Measurements from ENCODE around the gene PLCB3.

Gene PLCB3

DNA sequence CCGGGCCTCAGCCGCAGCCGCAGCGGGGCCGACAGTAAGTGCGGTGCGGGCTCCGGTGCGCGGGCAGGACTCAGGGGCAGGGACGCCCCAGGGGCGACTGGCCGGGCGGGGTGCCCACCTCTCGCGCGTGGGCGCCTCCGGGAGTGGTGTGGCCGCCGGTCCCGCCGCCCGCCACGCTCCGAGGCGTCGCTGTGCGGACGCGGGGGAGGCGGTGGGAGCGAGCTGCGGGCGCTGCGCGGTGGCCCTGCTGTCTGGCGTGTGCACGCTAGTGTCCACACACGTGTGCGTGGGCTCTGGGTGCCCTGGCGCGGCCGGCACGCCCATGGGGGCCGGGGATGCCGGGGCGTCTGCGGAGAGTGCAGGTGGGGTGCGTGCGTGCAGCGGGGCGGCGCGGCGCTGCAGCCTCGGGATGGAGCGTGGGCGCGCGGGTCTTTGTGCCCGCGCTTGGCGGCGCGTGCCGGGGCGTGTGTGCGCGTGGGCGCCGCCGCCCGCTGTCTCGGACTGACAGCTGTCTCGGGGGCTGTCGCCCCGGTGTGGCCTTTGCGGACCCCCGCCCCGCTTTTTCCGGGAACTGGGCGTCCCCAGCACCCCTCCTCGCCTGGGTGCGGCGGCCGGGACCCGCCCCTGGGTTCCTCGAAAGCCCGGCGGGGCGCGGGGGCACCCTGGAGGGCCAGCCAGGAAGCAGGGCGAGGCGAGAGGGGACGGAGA, 40.6 kb downstream of the PLCB3 start:
- Histone ChIP-seq H3K4me1 (ENCODE audit: insufficient read depth, poor library complexity, severe bottlenecking) (no peaks in the 10 kb centered on the region), H3K27ac (ENCODE audit: poor library complexity, severe bottlenecking) (no peak overlapping the region), H3K27me3 (ENCODE audit: insufficient read depth, poor library complexity, severe bottlenecking) (peaks cover 30% of the 10 kb centered on the region), H3K4me3 (ENCODE audit: severe bottlenecking) (no peak overlapping the region), H3K36me3 (ENCODE audit: low read depth) (no peaks in the 10 kb centered on the region), H3K9me3 (ENCODE audit: severe bottlenecking) (no peaks in the 10 kb centered on the region)
- no peak for DNase-seq (ENCODE audit: low spot score)
- TF ChIP-seq, protein P1, sequence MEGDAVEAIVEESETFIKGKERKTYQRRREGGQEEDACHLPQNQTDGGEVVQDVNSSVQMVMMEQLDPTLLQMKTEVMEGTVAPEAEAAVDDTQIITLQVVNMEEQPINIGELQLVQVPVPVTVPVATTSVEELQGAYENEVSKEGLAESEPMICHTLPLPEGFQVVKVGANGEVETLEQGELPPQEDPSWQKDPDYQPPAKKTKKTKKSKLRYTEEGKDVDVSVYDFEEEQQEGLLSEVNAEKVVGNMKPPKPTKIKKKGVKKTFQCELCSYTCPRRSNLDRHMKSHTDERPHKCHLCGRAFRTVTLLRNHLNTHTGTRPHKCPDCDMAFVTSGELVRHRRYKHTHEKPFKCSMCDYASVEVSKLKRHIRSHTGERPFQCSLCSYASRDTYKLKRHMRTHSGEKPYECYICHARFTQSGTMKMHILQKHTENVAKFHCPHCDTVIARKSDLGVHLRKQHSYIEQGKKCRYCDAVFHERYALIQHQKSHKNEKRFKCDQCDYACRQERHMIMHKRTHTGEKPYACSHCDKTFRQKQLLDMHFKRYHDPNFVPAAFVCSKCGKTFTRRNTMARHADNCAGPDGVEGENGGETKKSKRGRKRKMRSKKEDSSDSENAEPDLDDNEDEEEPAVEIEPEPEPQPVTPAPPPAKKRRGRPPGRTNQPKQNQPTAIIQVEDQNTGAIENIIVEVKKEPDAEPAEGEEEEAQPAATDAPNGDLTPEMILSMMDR (IDR thresholded peaks at IDR 0.05; ENCODE audit: poor library complexity, severe bottlenecking), result no peak
- ATAC-seq (ENCODE audit: low read depth), result 0 out of 3 replicates have a peak, but pooled peaks have one; percentile 13

DNA sequence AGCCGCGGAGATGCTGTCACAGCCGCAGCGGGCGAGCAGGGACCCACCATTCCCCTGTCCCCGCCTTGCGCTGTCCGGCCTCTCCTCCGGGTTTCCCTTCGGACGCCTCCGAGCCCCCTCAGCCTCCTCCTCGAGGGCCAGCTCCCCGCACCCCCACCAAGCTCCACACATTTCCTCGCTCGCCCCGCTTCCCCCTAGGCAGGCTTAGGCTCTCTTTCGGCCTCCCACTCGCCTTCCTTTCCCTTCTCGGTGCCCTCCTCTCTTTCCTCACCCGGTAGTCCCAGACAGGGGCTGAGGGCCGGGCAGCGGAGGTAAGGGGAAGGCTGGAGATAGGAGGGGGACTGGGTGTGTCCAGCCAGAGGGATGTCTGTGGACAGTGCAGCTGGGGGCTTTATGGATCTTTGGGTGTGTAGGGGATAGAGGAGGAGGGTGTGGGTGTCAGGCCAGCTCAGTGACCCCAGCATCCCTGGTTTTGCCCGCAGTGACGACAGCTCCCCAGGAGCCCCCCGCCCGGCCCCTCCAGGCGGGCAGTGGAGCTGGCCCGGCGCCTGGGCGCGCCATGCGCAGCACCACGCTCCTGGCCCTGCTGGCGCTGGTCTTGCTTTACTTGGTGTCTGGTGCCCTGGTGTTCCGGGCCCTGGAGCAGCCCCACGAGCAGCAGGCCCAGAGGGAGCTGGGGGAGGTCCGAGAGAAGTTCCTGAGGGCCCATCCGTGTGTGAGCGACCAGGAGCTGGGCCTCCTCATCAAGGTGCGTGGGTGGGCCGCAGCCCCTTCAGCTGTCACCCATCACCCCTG, 41.3 kb downstream of the PLCB3 start:
- Histone ChIP-seq H3K4me3 (ENCODE audit: severe bottlenecking) (no peak overlapping the region), H3K9me3 (ENCODE audit: severe bottlenecking) (no peaks in the 10 kb centered on the region), H3K27me3 (ENCODE audit: insufficient read depth, poor library complexity, severe bottlenecking) (peaks cover 30% of the 10 kb centered on the region), H3K27ac (ENCODE audit: poor library complexity, severe bottlenecking) (no peak overlapping the region), H3K36me3 (ENCODE audit: low read depth) (no peaks in the 10 kb centered on the region), H3K4me1 (ENCODE audit: insufficient read depth, poor library complexity, severe bottlenecking) (no peaks in the 10 kb centered on the region)
- TF ChIP-seq, protein P1 (IDR thresholded peaks at IDR 0.05; ENCODE audit: poor library complexity, severe bottlenecking), result no peak
- DNase-seq (ENCODE audit: low spot score) (no peak), ATAC-seq (ENCODE audit: low read depth) (no peak)

DNA sequence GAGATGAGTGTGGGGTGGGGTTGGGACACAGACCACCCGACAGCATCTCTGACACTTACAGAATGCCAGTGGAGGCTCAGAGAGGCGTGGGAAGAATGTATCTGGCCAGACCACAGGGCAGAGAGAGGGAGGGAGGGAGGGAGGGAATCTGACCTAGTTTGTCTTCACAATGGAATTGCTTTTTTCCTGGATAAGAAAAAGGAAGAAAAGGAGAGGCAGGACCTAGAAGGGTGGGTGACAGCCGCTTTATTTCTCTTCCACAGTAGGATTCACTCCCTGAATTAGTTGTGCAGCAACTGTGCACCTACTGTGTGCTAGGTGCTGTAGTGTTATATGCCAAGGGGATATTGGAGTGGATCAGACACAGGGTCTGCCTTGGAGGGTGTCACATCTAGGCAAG, 43.4 kb downstream of the PLCB3 start:
- H3K9me3 ChIP-seq (ENCODE audit: severe bottlenecking), result no peaks in the 10 kb centered on the region
- H3K27ac ChIP-seq (ENCODE audit: poor library complexity, severe bottlenecking), result no peak overlapping the region
- no peaks in the 10 kb centered on the region for H3K36me3 ChIP-seq (ENCODE audit: low read depth)
- TF ChIP-seq, protein P1 (IDR thresholded peaks at IDR 0.05; ENCODE audit: poor library complexity, severe bottlenecking), result no peak
- DNase-seq (ENCODE audit: low spot score) (no peak), ATAC-seq (ENCODE audit: low read depth) (no peak)
- H3K27me3 ChIP-seq (ENCODE audit: insufficient read depth, poor library complexity, severe bottlenecking), result peaks cover 40% of the 10 kb centered on the region
- H3K4me3 ChIP-seq (ENCODE audit: severe bottlenecking), result no peak overlapping the region
- H3K4me1 ChIP-seq (ENCODE audit: insufficient read depth, poor library complexity, severe bottlenecking), result no peaks in the 10 kb centered on the region

DNA sequence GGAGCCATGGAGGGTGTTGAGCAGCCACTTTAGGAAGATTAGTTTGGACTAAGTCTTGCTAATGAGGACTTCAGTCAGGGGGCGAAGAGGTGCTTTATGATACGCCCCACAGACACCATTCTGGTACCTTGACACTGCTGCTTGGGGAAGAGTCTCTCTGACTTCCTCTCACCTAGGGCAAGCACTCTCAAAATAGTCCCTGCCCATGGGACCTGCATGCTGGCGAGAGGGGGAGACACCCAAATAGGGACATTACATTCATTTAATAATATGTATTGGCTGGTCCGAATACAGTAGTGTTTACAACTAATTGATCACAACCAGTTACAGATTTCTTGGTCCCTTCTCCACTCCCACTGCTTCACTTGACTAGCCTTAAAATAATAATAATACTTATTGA, 44.4 kb downstream of the PLCB3 start:
- no peak overlapping the region for H3K27ac ChIP-seq (ENCODE audit: poor library complexity, severe bottlenecking)
- ATAC-seq (ENCODE audit: low read depth), result no peak
- TF ChIP-seq, protein P1 (IDR thresholded peaks at IDR 0.05; ENCODE audit: poor library complexity, severe bottlenecking), result no peak
- no peak overlapping the region for H3K4me3 ChIP-seq (ENCODE audit: severe bottlenecking)
- DNase-seq (ENCODE audit: low spot score), result no peak
- H3K27me3 ChIP-seq (ENCODE audit: insufficient read depth, poor library complexity, severe bottlenecking), result peaks cover 48% of the 10 kb centered on the region
- H3K36me3 ChIP-seq (ENCODE audit: low read depth), result no peaks in the 10 kb centered on the region
- H3K9me3 ChIP-seq (ENCODE audit: severe bottlenecking), result no peaks in the 10 kb centered on the region
- H3K4me1 ChIP-seq (ENCODE audit: insufficient read depth, poor library complexity, severe bottlenecking), result no peaks in the 10 kb centered on the region
